Peyer's patch (tissue), 4 donors: ENCODE results near the gene NCK2.

ENCODE experiments used
- POLR2A ChIP-seq, 2 donors: fragments of 450-650 bp; IDR thresholded peaks; one replicate each; pipeline ENCODE4 v1.5.1; 2017; ENCODE audit warnings: antibody characterized with exemption in 2 of 2, mild to moderate bottlenecking in 2 of 2, moderate library complexity in 2 of 2
- TF ChIP-seq, protein P1 (sequence below), 6 experiments: fragments of 450-650 bp in 4 of 6; fragments of 200-600 bp in 2 of 6; sonication (generic) in 1 of 6; IDR thresholded peaks; one replicate each; pipeline ENCODE4 v1.5.1; 2017 to 2019; ENCODE audit warnings: antibody characterized with exemption in 6 of 6, mild to moderate bottlenecking in 3 of 6, moderate library complexity in 1 of 6

DNA sequence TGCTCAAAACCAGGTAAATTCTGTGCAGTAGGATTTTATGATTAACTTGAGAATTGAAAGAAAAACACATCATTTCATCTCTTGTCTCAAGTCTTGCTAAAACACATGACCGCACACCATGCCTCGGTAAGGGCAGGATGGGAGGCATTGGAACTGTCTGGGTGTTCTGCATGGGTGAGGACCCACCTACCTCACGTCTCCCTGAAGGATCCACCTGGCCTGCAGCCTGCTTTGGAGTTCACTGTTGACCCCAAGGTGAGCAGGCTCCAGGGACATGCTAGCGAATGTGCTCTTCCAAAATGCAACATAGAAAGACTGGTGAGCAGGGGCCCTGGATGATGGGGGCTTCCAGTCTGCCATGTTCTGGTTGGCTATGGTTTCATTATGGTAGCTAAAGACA lies 131.5 kb downstream of the NCK2 start:
- TF ChIP-seq, protein P1, sequence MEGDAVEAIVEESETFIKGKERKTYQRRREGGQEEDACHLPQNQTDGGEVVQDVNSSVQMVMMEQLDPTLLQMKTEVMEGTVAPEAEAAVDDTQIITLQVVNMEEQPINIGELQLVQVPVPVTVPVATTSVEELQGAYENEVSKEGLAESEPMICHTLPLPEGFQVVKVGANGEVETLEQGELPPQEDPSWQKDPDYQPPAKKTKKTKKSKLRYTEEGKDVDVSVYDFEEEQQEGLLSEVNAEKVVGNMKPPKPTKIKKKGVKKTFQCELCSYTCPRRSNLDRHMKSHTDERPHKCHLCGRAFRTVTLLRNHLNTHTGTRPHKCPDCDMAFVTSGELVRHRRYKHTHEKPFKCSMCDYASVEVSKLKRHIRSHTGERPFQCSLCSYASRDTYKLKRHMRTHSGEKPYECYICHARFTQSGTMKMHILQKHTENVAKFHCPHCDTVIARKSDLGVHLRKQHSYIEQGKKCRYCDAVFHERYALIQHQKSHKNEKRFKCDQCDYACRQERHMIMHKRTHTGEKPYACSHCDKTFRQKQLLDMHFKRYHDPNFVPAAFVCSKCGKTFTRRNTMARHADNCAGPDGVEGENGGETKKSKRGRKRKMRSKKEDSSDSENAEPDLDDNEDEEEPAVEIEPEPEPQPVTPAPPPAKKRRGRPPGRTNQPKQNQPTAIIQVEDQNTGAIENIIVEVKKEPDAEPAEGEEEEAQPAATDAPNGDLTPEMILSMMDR (IDR thresholded peaks at IDR 0.05), result no peak
- no peak for TF ChIP-seq POLR2A (IDR thresholded peaks at IDR 0.05)
